ENCODE data around the gene LRP8.

DNA sequence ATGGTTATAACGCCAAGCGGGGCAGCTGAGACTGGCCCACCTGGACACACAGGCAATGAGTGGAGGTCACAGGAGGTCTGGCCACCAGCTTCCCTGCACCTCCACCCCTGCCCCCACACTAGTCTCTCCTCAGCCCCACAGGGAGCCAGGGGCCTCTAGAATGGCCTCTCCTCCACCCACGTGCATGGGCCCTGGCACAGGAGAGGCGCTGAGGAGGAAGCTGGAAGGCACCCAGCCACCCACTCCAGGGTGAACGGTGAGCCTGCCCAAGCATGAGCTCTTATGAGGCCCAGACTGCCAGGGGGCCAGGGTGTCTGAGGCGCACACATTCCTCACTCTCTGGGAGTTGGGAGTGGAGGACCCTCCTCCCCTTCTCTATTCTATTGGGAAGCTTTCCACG is 22.2 kb downstream of the LRP8 start:
- TF ChIP-seq, protein P1, sequence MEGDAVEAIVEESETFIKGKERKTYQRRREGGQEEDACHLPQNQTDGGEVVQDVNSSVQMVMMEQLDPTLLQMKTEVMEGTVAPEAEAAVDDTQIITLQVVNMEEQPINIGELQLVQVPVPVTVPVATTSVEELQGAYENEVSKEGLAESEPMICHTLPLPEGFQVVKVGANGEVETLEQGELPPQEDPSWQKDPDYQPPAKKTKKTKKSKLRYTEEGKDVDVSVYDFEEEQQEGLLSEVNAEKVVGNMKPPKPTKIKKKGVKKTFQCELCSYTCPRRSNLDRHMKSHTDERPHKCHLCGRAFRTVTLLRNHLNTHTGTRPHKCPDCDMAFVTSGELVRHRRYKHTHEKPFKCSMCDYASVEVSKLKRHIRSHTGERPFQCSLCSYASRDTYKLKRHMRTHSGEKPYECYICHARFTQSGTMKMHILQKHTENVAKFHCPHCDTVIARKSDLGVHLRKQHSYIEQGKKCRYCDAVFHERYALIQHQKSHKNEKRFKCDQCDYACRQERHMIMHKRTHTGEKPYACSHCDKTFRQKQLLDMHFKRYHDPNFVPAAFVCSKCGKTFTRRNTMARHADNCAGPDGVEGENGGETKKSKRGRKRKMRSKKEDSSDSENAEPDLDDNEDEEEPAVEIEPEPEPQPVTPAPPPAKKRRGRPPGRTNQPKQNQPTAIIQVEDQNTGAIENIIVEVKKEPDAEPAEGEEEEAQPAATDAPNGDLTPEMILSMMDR (IDR thresholded peaks at IDR 0.05) = no peak
- no peak for TF ChIP-seq POLR2AphosphoS5 (IDR thresholded peaks at IDR 0.05)

All from stomach (tissue), 4 donors.